ENCODE data around the gene MYO18A.

- TF ChIP-seq SIN3A (IDR thresholded peaks at IDR 0.05; ENCODE audit: borderline replicate concordance, insufficient read depth, low read length) (no peak), POLR2AphosphoS5 (IDR thresholded peaks at IDR 0.05; ENCODE audit: low read depth, low read length) (no peak), REST (IDR thresholded peaks at IDR 0.05; ENCODE audit: insufficient read depth in 1 of 2, low read depth in 2 of 2, low read length in 2 of 2) (no peak), TAF1 (IDR thresholded peaks at IDR 0.05; ENCODE audit: borderline replicate concordance, insufficient read depth, low read length) (no peak), FOXP2 (optimal IDR thresholded peaks at IDR 0.05; ENCODE audit: borderline replicate concordance, extremely low read depth, extremely low read length, insufficient read depth) (no peak)
Observed at GRCh38 chr17:29043539-29044145, 136.6 kb downstream of the MYO18A start.
